Activated CD4-positive, CD25-positive, alpha-beta regulatory T cell treated with anti-CD3 and anti-CD28 coated beads, Interleukin-2, amount 50 U/mL, for 24 hours (primary cell): ENCODE measurements around the gene EFHD1.
A peak's percentile ranks its signal among the peaks of the same experiment; 100 is the strongest.
"Not testable (repeated sequence)": the region's sequence is repeated elsewhere in the genome, so short reads cannot be mapped to it uniquely, and the experiment has no call there.

Source experiments
- ATAC-seq, 2 donors: fragments of 150-1000 bp; cut with Tn5 transposase; one replicate each; pipeline ENCODE4 v1.10.0; 2021; ENCODE audit warnings: mild to moderate bottlenecking in 1 of 2, moderate library complexity in 1 of 2

Gene EFHD1

DNA sequence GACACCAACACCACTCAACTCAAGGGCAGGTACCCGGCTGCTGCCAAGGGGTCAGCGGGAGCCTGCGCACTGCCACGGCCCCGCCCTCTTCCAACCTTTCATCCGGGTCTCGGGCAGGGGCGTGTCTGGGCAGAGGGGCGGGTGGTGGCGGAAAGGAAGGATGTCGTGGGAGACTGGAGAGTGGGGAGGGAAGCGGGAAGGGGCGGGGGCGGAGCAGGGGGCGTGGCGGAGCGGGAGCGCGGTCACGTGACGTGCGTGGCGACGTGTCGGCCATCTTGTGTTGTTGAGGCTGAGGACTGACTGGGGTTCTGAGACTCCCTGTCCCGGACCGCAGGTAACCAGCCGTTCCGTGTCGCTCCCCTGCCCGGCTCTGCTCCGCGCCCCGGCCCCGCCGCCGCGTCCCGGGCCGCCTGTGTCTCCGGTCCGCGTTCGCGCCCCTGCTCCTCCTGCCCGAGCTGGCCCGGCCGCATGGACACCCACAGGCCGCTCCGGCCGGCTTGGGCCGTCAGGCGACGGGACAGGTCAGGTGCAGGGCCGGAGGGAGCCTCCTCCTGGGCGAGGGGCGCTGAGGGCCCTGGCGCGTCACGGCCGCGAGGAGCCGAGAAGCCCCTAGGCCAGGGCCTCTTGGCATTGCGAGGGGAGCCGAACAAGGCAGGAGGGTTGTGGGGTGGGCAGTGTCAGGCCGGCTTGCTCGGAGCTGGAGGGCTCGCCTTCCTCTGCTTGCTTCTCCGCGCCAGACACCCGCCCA lies 63.8 kb downstream of the EFHD1 start, which contains the start of gene GIGYF2:
Gene GIGYF2, plus strand, starts transcription at position 273 of the 748 bp plus-strand sequence. CDS start 37,867 bp downstream, outside the sequence.
- ATAC-seq, result peak; percentile 88 to 90

- ATAC-seq, result no peak
Observed at GRCh38 chr2:232697807-232698110, 64.4 kb downstream of the EFHD1 start.

DNA sequence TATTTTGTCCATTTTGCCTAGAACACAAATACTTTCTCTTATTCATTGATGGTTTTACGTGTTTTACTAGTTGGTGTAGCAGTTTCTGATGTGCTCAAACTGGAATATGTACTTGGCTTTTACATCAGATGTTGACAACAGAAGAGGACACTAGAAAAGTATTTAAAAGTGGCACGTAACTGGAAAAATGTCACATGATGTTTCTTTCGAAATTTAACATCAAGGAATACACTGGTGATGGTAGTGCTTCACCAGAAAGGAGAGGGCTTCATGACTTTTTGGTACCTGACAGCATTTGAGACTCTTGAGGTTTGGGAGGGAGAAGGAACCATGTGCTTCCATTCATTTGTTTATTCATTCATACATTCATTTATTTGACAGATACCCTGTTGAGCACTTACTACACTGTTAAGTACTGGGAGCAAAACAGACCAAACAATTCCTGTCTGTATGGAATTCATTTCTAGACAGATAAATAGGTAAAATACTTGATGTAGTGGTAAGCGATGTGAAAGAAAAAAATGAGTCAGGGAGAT lies 65.2 kb downstream of the EFHD1 start:
- no peak for ATAC-seq

DNA sequence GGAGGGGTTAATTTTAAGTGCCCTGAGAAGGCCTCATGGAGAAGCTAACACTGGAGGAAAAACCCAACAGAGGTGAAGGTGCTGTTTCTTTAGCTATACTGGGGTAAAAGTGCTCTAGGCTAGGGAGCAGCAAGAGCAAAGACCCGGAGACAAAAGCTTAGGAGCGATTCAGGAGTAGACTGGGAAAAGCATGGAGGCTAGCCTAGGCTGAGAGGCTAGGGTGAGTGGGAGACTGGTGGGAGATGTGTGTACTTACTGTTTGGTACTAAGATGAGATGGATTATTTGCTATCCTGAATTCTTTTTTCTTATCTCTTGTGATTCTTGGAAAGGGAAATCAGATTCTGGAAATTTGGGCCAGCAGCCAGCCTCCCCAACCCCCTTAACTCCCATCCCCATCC lies 65.7 kb downstream of the EFHD1 start:
- ATAC-seq, result no peak

DNA sequence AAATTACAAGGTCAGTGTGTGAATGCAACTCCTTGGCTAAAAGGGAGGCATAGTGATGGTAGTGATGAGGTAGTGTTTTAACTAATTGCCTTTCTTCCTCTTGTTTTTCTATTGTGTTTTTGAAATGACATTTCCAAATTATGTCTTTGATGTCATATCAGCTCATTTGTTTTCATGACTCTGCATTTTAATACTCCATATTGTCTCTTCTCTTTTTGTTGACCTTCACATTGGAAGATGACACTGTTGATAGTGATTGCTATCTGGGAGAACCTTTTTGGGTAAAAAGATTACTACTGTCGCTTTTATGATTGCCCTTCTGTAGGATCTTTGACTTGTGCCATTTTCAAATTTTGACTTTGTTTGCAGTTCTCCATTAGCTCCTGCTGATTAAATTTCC lies 66.8 kb downstream of the EFHD1 start:
- no peak for ATAC-seq

DNA sequence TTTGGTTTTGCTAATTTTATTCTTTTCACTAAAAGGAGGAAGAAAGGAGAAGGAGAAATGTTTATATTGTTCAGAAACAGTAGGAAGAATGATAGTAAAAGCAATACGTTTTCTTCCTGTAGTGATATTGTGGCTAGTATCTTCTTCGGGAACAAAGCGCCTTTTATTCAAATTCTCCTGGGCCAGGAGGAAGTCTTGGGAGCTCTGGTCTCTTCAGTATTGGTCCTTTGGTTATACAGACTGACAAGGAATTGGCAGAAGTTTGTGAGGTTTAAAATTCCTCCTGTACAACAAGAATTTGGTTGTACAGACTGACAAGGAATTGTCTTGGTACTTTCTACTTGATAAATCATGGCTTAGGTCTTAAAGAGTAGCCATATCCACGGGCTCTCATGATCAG lies 73.7 kb downstream of the EFHD1 start:
- ATAC-seq, result no peak

- ATAC-seq, result no peak
Observed at GRCh38 chr2:232713505-232713904, 80.1 kb downstream of the EFHD1 start.

- ATAC-seq, result no peak
Observed at GRCh38 chr2:232714969-232715368, 81.6 kb downstream of the EFHD1 start.

- ATAC-seq, result not testable (repeated sequence)
Observed at GRCh38 chr2:232720056-232720455, 86.7 kb downstream of the EFHD1 start.

- ATAC-seq, result no peak
Observed at GRCh38 chr2:232721261-232721660, 87.9 kb downstream of the EFHD1 start.

- ATAC-seq, result no peak
Observed at GRCh38 chr2:232721882-232722281, 88.5 kb downstream of the EFHD1 start.

- no peak for ATAC-seq
Observed at GRCh38 chr2:232723027-232723426, 89.6 kb downstream of the EFHD1 start.

- ATAC-seq, result no peak
Observed at GRCh38 chr2:232728785-232729184, 95.4 kb downstream of the EFHD1 start.

- no peak for ATAC-seq
Observed at GRCh38 chr2:232731470-232731869, 98.1 kb downstream of the EFHD1 start.
